Mammary epithelial cell (primary cell): Measurements from ENCODE around the gene NACC1.

Experiments
- EZH2 ChIP-seq: IDR thresholded peaks from 2 replicates; pipeline ENCODE4 v1.6.1; 2012; ENCODE audit warnings: low read length, inconsistent platforms, borderline replicate concordance
- TF ChIP-seq, protein P1 (sequence below), 2 donors: IDR thresholded peaks in 1 of 2; conservative IDR thresholded peaks in 1 of 2; 2 replicates each; pipeline ENCODE4 v1.5.1; 2011 to 2012; ENCODE audit warnings: inconsistent platforms in 2 of 2, low read length in 2 of 2, mild to moderate bottlenecking in 2 of 2, control low read depth in 1 of 2, low read depth in 1 of 2; ENCODE audit not compliant: insufficient read depth in 1 of 2; ENCODE audit errors: extremely low read depth in 1 of 2

DNA sequence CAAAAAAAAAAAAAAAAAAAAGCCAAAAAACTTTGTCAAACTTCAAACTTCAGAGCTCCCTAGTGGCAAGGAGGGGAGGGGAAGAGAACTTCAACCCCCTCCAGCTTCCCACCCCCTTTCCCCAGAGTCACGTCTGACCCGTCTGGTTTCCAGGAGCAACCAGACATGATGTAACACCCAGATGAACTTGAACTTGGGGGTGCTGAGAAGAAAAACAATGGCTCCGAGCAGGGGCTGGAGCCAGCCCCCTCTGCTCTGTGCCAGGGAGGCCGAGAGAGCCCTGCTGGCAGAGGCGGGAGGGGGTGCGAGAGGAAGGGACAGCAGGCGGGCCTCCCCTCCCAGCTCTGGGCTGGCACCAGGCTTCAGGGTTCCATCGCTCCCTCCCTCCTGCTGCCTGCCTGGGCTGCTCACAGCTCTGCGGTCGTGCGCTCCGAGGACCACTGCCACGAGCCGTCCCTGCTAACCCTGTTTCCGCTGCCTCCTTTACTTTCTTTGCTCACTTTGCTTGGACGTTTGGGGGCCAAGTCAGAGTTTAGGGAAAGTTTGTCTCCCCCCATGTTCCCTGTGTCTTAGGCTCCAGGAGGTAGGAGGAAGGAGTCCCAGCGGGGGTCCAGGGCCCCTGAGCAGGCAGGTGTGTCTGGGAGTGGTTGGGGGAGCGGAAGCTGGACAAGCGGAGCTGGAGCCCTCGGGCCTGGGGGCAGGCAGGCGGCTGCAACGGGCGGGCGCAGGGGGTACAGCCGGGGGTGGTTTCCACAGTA is 26.5 kb upstream of the NACC1 start:
- TF ChIP-seq, protein P1, sequence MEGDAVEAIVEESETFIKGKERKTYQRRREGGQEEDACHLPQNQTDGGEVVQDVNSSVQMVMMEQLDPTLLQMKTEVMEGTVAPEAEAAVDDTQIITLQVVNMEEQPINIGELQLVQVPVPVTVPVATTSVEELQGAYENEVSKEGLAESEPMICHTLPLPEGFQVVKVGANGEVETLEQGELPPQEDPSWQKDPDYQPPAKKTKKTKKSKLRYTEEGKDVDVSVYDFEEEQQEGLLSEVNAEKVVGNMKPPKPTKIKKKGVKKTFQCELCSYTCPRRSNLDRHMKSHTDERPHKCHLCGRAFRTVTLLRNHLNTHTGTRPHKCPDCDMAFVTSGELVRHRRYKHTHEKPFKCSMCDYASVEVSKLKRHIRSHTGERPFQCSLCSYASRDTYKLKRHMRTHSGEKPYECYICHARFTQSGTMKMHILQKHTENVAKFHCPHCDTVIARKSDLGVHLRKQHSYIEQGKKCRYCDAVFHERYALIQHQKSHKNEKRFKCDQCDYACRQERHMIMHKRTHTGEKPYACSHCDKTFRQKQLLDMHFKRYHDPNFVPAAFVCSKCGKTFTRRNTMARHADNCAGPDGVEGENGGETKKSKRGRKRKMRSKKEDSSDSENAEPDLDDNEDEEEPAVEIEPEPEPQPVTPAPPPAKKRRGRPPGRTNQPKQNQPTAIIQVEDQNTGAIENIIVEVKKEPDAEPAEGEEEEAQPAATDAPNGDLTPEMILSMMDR (conservative IDR thresholded peaks at IDR 0.05 in 1 of 2, IDR thresholded peaks at IDR 0.05 in 1 of 2; ENCODE audit: extremely low read depth in 1 of 2, insufficient read depth in 1 of 2, low read depth in 1 of 2, low read length in 2 of 2): no peak
- no peak for TF ChIP-seq EZH2
